GM12891 (cell line): ENCODE results near the gene GLB1L3.

Source experiments
- POLR2A ChIP-seq: IDR thresholded peaks from 2 replicates; pipeline ENCODE4 v1.6.1; 2011; ENCODE audit warnings: low read depth, low read length, control low read depth
- TAF1 ChIP-seq: IDR thresholded peaks from 2 replicates; pipeline ENCODE4 v1.6.1; 2011; ENCODE audit warnings: low read depth, low read length, control low read depth

GRCh38 chr11:134312223-134312622 lies 36.0 kb downstream of the GLB1L3 start:
- TF ChIP-seq TAF1 (no peak), POLR2A (no peak)
